ENCODE data around the gene CDK14.

The CDK14 gene

GRCh38 chr7:90839316-90839715 lies 243.2 kb downstream of the CDK14 start:
- no peak overlapping the region for H2BK120ac ChIP-seq (ENCODE audit: insufficient read depth, low read length, poor library complexity)
- no peaks in the 10 kb centered on the region for H3K4me1 ChIP-seq (ENCODE audit: control insufficient read depth in 1 of 2, insufficient read depth in 2 of 2, low read length in 2 of 2)
- H3K14ac ChIP-seq (ENCODE audit: low read length), result no peak overlapping the region
- H2AFZ ChIP-seq (ENCODE audit: insufficient read depth, low read length, poor library complexity), result no peak overlapping the region
- H4K8ac ChIP-seq (ENCODE audit: low read depth, low read length), result no peak overlapping the region
- no peak overlapping the region for H3K4me2 ChIP-seq (ENCODE audit: low read length)
- DNase-seq, result no peak
- no peak overlapping the region for H2AK5ac ChIP-seq (ENCODE audit: low read length)
- H3K18ac ChIP-seq (ENCODE audit: low read length), result no peak overlapping the region
- H4K91ac ChIP-seq (ENCODE audit: low read depth, low read length), result no peak overlapping the region
- H4K12ac ChIP-seq (ENCODE audit: low read depth, low read length), result no peak overlapping the region
- no peak overlapping the region for H3K9ac ChIP-seq (ENCODE audit: low read length)
- H3K4ac ChIP-seq (ENCODE audit: low read depth, low read length), result no peak overlapping the region
- H3K9me3 ChIP-seq (ENCODE audit: insufficient read depth, low read depth, low read length), result no peaks in the 10 kb centered on the region
- no CpG with 5 or more reads among the region's 1 CpG for WGBS (ENCODE audit: extremely low coverage, insufficient coverage, insufficient read length)
- no peak overlapping the region for H2BK12ac ChIP-seq (ENCODE audit: low read length)
- H3K36me3 ChIP-seq (ENCODE audit: control insufficient read depth in 1 of 2, insufficient read depth in 2 of 2, low read length in 2 of 2), result no peaks in the 10 kb centered on the region
- no peak overlapping the region for H2BK5ac ChIP-seq (ENCODE audit: low read depth, low read length, poor library complexity)
- H3K27ac ChIP-seq (ENCODE audit: low read depth, low read length), result no peak overlapping the region
- H3K4me3 ChIP-seq (ENCODE audit: low read depth, low read length), result no peak overlapping the region
- H3K23ac ChIP-seq (ENCODE audit: low read length), result no peak overlapping the region
- H3K27me3 ChIP-seq (ENCODE audit: insufficient read depth, low read length), result no peaks in the 10 kb centered on the region
- no peaks in the 10 kb centered on the region for H3K79me2 ChIP-seq (ENCODE audit: control insufficient read depth, insufficient read depth, low read length, poor library complexity)
- no peaks in the 10 kb centered on the region for H3K79me1 ChIP-seq (ENCODE audit: low read length)

DNA sequence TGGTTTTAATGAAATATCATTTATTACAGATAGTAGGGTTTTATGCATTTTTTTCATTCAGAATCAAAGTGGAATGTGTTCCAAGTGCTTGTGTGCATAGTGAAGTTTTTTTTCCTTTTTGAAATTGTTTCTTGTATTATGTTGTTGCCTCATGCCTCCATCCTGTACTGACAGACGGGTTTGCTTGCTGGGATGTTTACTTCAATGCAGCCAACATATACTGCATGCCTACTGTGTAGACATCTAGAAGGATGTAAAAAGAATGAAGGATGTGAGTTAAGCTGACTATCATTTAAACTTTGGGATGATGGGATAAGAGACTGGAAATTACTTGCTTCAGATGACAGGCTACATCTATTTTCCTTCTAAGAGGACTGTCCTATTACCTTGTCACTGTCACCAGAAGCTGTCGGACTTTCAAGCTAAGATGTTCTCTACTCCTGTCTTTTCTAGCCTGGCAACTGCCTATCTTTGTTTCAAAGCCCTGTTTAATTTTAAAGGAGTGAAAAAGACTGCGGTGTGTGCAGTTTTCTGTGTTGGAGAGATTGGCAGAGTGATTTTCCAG lies 243.7 kb downstream of the CDK14 start:
- H3K27me3 ChIP-seq (ENCODE audit: insufficient read depth, low read length), result no peaks in the 10 kb centered on the region
- H3K23ac ChIP-seq (ENCODE audit: low read length), result no peak overlapping the region
- no peaks in the 10 kb centered on the region for H3K9me3 ChIP-seq (ENCODE audit: insufficient read depth, low read depth, low read length)
- WGBS (ENCODE audit: extremely low coverage, insufficient coverage, insufficient read length), result no CpG with 5 or more reads among the region's 3 CpGs
- H4K12ac ChIP-seq (ENCODE audit: low read depth, low read length), result no peak overlapping the region
- H2BK120ac ChIP-seq (ENCODE audit: insufficient read depth, low read length, poor library complexity), result no peak overlapping the region
- no peak overlapping the region for H4K8ac ChIP-seq (ENCODE audit: low read depth, low read length)
- no peak overlapping the region for H2AK5ac ChIP-seq (ENCODE audit: low read length)
- no peak overlapping the region for H3K18ac ChIP-seq (ENCODE audit: low read length)
- no peak overlapping the region for H2AFZ ChIP-seq (ENCODE audit: insufficient read depth, low read length, poor library complexity)
- no peaks in the 10 kb centered on the region for H3K79me1 ChIP-seq (ENCODE audit: low read length)
- H3K4me3 ChIP-seq (ENCODE audit: low read depth, low read length), result no peak overlapping the region
- no peak overlapping the region for H3K14ac ChIP-seq (ENCODE audit: low read length)
- no peak overlapping the region for H2BK5ac ChIP-seq (ENCODE audit: low read depth, low read length, poor library complexity)
- H3K4me1 ChIP-seq (ENCODE audit: control insufficient read depth in 1 of 2, insufficient read depth in 2 of 2, low read length in 2 of 2), result no peaks in the 10 kb centered on the region
- no peak overlapping the region for H3K9ac ChIP-seq (ENCODE audit: low read length)
- DNase-seq, result no peak
- H3K4ac ChIP-seq (ENCODE audit: low read depth, low read length), result no peak overlapping the region
- no peak overlapping the region for H3K4me2 ChIP-seq (ENCODE audit: low read length)
- H4K91ac ChIP-seq (ENCODE audit: low read depth, low read length), result no peak overlapping the region
- no peak overlapping the region for H2BK12ac ChIP-seq (ENCODE audit: low read length)
- H3K79me2 ChIP-seq (ENCODE audit: control insufficient read depth, insufficient read depth, low read length, poor library complexity), result no peaks in the 10 kb centered on the region
- H3K27ac ChIP-seq (ENCODE audit: low read depth, low read length), result no peak overlapping the region
- H3K36me3 ChIP-seq (ENCODE audit: control insufficient read depth in 1 of 2, insufficient read depth in 2 of 2, low read length in 2 of 2), result no peaks in the 10 kb centered on the region

GRCh38 chr7:90841759-90842429 lies 245.8 kb downstream of the CDK14 start:
- no peak overlapping the region for H3K4me2 ChIP-seq (ENCODE audit: low read length)
- H3K9ac ChIP-seq (ENCODE audit: low read length), result no peak overlapping the region
- no peak overlapping the region for H3K4me3 ChIP-seq (ENCODE audit: low read depth, low read length)
- no peaks in the 10 kb centered on the region for H3K9me3 ChIP-seq (ENCODE audit: insufficient read depth, low read depth, low read length)
- no peak overlapping the region for H3K14ac ChIP-seq (ENCODE audit: low read length)
- no peaks in the 10 kb centered on the region for H3K36me3 ChIP-seq (ENCODE audit: control insufficient read depth in 1 of 2, insufficient read depth in 2 of 2, low read length in 2 of 2)
- no peak overlapping the region for H2BK5ac ChIP-seq (ENCODE audit: low read depth, low read length, poor library complexity)
- no peak overlapping the region for H4K91ac ChIP-seq (ENCODE audit: low read depth, low read length)
- DNase-seq, result no peak
- H3K23ac ChIP-seq (ENCODE audit: low read length), result no peak overlapping the region
- WGBS (ENCODE audit: extremely low coverage, insufficient coverage, insufficient read length), result no CpG with 5 or more reads among the region's 4 CpGs
- no peaks in the 10 kb centered on the region for H3K79me1 ChIP-seq (ENCODE audit: low read length)
- H2BK12ac ChIP-seq (ENCODE audit: low read length), result no peak overlapping the region
- H2BK120ac ChIP-seq (ENCODE audit: insufficient read depth, low read length, poor library complexity), result no peak overlapping the region
- H3K4ac ChIP-seq (ENCODE audit: low read depth, low read length), result no peak overlapping the region
- H3K4me1 ChIP-seq (ENCODE audit: control insufficient read depth in 1 of 2, insufficient read depth in 2 of 2, low read length in 2 of 2), result no peaks in the 10 kb centered on the region
- H3K27ac ChIP-seq (ENCODE audit: low read depth, low read length), result no peak overlapping the region
- H3K79me2 ChIP-seq (ENCODE audit: control insufficient read depth, insufficient read depth, low read length, poor library complexity), result no peaks in the 10 kb centered on the region
- no peak overlapping the region for H3K18ac ChIP-seq (ENCODE audit: low read length)
- H4K12ac ChIP-seq (ENCODE audit: low read depth, low read length), result no peak overlapping the region
- H4K8ac ChIP-seq (ENCODE audit: low read depth, low read length), result no peak overlapping the region
- no peak overlapping the region for H2AK5ac ChIP-seq (ENCODE audit: low read length)
- H2AFZ ChIP-seq (ENCODE audit: insufficient read depth, low read length, poor library complexity), result no peak overlapping the region
- no peaks in the 10 kb centered on the region for H3K27me3 ChIP-seq (ENCODE audit: insufficient read depth, low read length)

GRCh38 chr7:90842430-90842788 lies 246.3 kb downstream of the CDK14 start:
- Histone ChIP-seq H3K79me1 (ENCODE audit: low read length) (no peaks in the 10 kb centered on the region), H2BK120ac (ENCODE audit: insufficient read depth, low read length, poor library complexity) (no peak overlapping the region), H2BK12ac (ENCODE audit: low read length) (no peak overlapping the region), H2AFZ (ENCODE audit: insufficient read depth, low read length, poor library complexity) (no peak overlapping the region), H3K4ac (ENCODE audit: low read depth, low read length) (no peak overlapping the region), H3K18ac (ENCODE audit: low read length) (no peak overlapping the region), H3K14ac (ENCODE audit: low read length) (no peak overlapping the region), H4K12ac (ENCODE audit: low read depth, low read length) (no peak overlapping the region), H3K4me3 (ENCODE audit: low read depth, low read length) (no peak overlapping the region), H3K27ac (ENCODE audit: low read depth, low read length) (no peak overlapping the region), H3K79me2 (ENCODE audit: control insufficient read depth, insufficient read depth, low read length, poor library complexity) (no peaks in the 10 kb centered on the region), H4K91ac (ENCODE audit: low read depth, low read length) (no peak overlapping the region), H3K23ac (ENCODE audit: low read length) (no peak overlapping the region), H4K8ac (ENCODE audit: low read depth, low read length) (no peak overlapping the region), H3K36me3 (ENCODE audit: control insufficient read depth in 1 of 2, insufficient read depth in 2 of 2, low read length in 2 of 2) (no peaks in the 10 kb centered on the region), H3K27me3 (ENCODE audit: insufficient read depth, low read length) (no peaks in the 10 kb centered on the region), H3K4me2 (ENCODE audit: low read length) (no peak overlapping the region), H2AK5ac (ENCODE audit: low read length) (no peak overlapping the region), H3K4me1 (ENCODE audit: control insufficient read depth in 1 of 2, insufficient read depth in 2 of 2, low read length in 2 of 2) (no peaks in the 10 kb centered on the region), H2BK5ac (ENCODE audit: low read depth, low read length, poor library complexity) (no peak overlapping the region), H3K9me3 (ENCODE audit: insufficient read depth, low read depth, low read length) (no peaks in the 10 kb centered on the region), H3K9ac (ENCODE audit: low read length) (no peak overlapping the region)
- WGBS (ENCODE audit: extremely low coverage, insufficient coverage, insufficient read length), result no CpG with 5 or more reads among the region's 4 CpGs
- DNase-seq, result no peak
